HG03039 (cell line): Measurements from ENCODE around the gene TMEM190.
"Not testable (repeated sequence)": the region's sequence is repeated elsewhere in the genome, so short reads cannot be mapped to it uniquely, and the experiment has no call there.

Source experiments
- ATAC-seq: cut with Tn5 transposase; IDR thresholded peaks from one replicate; pipeline ENCODE4 v1.9.1; 2021; ENCODE audit warnings: mild to moderate bottlenecking, moderate library complexity; ENCODE audit not compliant: unreplicated experiment

Gene TMEM190

DNA sequence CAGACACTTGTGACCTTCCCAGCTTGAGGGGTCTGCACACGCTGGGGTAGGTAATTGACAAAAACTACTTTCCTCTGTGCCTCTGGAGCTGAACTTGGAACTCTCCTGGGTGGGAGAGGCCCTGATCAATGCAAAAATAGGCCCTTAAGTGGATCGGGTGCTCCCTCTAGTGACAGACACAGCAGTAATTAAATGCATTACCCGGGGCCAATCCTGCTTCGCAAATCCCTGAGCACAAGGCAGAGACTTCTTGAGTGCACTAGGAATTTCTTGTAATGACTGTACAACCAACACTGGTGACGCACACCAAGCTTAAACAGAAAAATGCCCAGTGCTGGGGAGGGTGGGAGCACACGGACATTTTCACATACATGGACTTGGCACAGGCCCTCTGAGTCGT, 41.6 kb downstream of the TMEM190 start:
- ATAC-seq = no peak

GRCh38 chr19:55419103-55419502, 42.5 kb downstream of the TMEM190 start:
- ATAC-seq = no peak

- no peak for ATAC-seq
Measured at GRCh38 chr19:55419624-55420236, 43.1 kb downstream of the TMEM190 start.

- not testable (repeated sequence) for ATAC-seq
Measured at GRCh38 chr19:55421281-55421680, 44.7 kb downstream of the TMEM190 start.

- ATAC-seq = no peak
Measured at GRCh38 chr19:55423225-55424005, 46.8 kb downstream of the TMEM190 start.

GRCh38 chr19:55424518-55424917, 47.9 kb downstream of the TMEM190 start:
- no peak for ATAC-seq

DNA sequence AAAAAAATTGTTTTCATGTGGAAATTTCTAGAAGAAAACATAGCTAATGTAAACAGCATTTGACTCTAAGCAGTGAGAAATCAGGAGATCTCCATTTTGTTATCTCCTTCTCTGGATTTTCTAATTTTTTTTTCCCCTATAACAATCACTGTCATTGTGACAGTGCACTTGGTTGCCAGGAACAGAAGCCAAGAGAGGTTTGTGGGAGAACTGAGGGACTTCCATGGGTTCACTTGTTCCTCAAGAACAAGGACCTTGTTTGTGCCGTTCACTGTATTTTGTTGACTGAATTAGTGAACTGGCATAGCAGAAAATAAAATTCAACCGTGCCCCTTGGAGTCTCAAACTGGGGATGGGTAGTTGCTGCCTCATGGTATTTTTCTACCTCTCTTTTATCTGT, 49.4 kb downstream of the TMEM190 start:
- ATAC-seq = no peak
